Activated T-cell treated with anti-CD3 and anti-CD28 coated beads for 24 hours (primary cell): ENCODE results near the gene MAT2B.
A peak's percentile ranks its signal among the peaks of the same experiment; 100 is the strongest.

Experiments
- DNase-seq: peaks from one replicate; pipeline ENCODE4 v3.0.0-alpha.2; 2020; ENCODE audit warnings: low read depth

MAT2B gene

DNA sequence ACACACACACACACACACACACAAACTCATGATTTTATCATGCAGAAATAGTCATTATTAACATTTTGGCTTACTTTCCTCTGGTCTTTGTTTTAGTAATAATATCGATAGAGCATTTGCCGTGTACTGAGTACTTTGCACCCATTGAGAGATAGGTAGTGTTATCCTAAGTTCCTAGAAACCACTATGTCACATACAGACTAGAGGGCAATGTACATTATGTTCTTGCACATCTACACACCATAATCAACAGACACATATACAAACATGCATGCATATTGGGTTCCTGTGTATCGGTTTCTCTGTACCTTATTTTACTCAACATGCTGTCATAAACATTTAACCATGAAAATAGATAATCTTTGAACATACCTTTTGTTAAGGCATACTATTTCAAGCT is 45.7 kb downstream of the MAT2B start:
- DNase-seq: no peak

- DNase-seq: no peak
Measured at GRCh38 chr5:163552536-163552935, 47.1 kb downstream of the MAT2B start.

DNA sequence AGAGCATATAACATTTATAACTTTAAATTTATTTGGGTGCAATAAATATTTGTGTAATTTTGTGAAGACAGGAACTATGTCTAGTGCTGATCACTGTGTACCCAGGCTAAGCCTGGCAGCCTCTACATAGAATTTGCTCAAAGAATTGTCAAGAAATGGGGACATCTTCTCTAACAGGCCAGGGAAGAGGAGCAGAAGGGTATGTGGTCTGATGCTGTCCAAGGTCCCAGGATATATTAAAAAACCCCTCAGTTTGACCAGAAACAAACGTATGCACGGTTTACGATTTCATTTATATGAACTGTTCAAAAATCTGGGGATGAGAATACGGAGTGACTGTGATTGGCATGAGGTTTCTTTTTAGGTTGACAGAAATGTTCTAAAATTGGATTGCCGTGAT is 55.9 kb downstream of the MAT2B start:
- no peak for DNase-seq

DNA sequence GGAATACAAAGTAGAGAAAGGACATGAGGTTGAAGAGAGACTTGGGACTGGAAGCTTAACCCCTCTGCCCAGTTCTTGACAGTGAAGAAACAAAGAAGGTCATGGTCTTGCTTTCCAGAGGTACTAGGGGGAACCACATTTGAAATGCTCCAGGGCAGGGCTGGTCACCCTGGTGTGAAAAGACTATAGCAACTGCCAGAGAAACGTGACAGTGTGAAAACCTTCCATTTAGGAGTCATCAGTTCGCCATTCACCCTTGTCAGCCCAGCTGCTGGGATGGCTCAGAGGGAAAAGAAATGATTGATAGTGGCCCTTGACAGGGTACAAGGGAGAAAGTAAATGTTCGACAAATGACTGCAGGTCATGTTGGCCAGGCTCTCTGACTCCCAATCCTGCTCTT is 56.7 kb downstream of the MAT2B start:
- DNase-seq: no peak

DNA sequence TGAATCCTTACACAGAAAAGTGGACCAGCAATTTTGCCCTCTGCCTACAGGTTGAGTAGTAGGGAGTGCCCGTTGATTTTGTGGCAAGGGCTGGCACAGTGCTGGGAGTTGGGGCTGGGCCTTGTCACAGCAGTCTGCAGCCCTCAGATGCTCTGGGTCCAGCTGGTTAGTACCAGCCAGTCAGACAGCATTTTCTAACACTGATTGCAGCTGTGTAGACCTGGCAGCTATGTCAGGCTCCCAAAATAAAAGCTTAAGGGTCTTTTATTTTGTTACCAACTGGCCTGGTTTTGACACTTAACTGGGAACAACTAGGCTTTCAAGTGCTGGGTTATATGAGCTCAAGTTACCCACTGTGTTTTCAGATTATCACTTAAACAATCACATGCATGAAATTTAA is 57.7 kb downstream of the MAT2B start:
- no peak for DNase-seq

DNA sequence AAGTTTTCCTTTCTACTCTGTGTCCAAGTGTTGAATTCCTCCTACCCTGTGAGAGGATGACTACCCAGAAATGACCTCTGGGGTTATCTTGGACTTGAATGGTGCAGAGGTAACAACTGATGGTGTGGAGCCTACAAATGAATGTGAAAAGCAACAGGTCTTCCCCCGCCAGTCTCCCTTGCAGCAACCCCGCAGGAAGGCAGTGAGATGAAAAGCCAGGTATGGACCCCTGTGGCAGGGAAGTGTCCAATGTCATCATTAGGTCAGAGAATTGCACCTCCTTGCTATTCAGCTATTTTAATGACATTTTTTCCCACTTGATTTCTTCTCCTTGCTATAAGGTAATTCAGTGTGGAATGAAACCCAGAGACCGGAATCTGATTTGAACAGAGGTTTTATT is 58.5 kb downstream of the MAT2B start:
- no peak for DNase-seq

DNA sequence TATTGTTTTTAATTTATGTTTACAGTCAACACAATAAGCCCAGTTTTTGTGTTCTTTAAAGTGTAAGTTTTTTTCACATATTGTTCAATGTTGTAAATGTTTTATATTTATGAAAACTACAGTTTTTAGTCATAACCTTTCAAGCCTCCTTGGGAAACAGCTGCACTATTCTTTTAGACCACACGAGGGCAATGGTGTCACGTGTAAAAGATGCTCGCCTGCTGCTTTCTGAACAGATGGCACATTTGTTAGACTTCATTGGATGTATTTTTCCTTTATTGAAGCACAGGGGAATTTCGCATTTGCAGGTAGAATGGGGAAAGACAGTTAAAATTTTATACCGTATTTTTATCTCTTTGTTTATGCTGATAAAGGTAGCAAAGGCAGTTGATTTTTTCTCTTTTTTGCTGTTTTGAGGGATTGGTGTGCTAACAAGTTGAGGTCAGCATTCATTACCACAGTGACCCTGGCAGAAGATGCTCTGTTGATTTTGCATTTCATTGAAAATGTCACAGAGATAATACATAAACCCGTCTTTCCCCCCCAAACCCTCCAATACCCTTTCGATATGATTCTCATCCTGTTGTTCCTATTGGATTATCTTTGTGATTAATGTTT is 59.0 kb downstream of the MAT2B start:
- DNase-seq: peak; percentile 59

- no peak for DNase-seq
Measured at GRCh38 chr5:163565492-163565891, 60.1 kb downstream of the MAT2B start.

- DNase-seq: peak; percentile 1
Measured at GRCh38 chr5:163565931-163566608, 60.7 kb downstream of the MAT2B start.

- no peak for DNase-seq
Measured at GRCh38 chr5:163566678-163567077, 61.3 kb downstream of the MAT2B start.

- no peak for DNase-seq
Measured at GRCh38 chr5:163567811-163568210, 62.4 kb downstream of the MAT2B start.
